DND-41 (cell line): ENCODE data around the gene OVOL2.

Experiments used
- ATAC-seq: fragments of 200-7000 bp; cut with Tn5 transposase; 3 replicates; pipeline ENCODE4 v1.9.1; 2021; ENCODE audit warnings: low read depth; ENCODE audit not compliant: insufficient read depth
- DNase-seq: peaks from one replicate; pipeline ENCODE4 v3.0.0-alpha.2; 2020
- H2AFZ ChIP-seq: 2 replicates; pipeline ENCODE4 v1.6.0; 2012; ENCODE audit warnings: low read depth, low read length
- H3K27ac ChIP-seq: 2 replicates; pipeline ENCODE4 v1.5.1; 2012; ENCODE audit warnings: low read length, inconsistent platforms
- H3K27me3 ChIP-seq: fragments of 200-600 bp; sonication (generic); 2 replicates; pipeline ENCODE4 v1.6.0; 2012; ENCODE audit warnings: low read length, mild to moderate bottlenecking, inconsistent platforms; ENCODE audit not compliant: insufficient read depth, poor library complexity
- H3K36me3 ChIP-seq: 2 replicates; pipeline ENCODE4 v1.5.1; 2012; ENCODE audit warnings: low read length, inconsistent platforms; ENCODE audit not compliant: insufficient read depth
- H3K4me1 ChIP-seq: 2 replicates; pipeline ENCODE4 v1.5.1; 2012; ENCODE audit warnings: mild to moderate bottlenecking, low read length; ENCODE audit not compliant: insufficient read depth
- H3K4me2 ChIP-seq: 2 replicates; pipeline ENCODE4 v1.6.0; 2012; ENCODE audit warnings: mild to moderate bottlenecking, moderate library complexity, low read length, inconsistent platforms; ENCODE audit not compliant: insufficient read depth
- H3K4me3 ChIP-seq, 2 experiments: fragments of 200-600 bp in 1 of 2; shearing (Covaris generic) in 1 of 2; 2 replicates each; pipeline ENCODE4 v1.5.1; 2012 to 2016; ENCODE audit warnings: inconsistent platforms in 2 of 2, low read length in 2 of 2, mild to moderate bottlenecking in 2 of 2, low read depth in 1 of 2, moderate library complexity in 1 of 2
- H3K79me2 ChIP-seq: 2 replicates; pipeline ENCODE4 v1.6.0; 2012; ENCODE audit warnings: low read length, inconsistent platforms; ENCODE audit not compliant: insufficient read depth
- H3K9ac ChIP-seq: 2 replicates; pipeline ENCODE4 v1.6.0; 2012; ENCODE audit warnings: low read depth, mild to moderate bottlenecking, inconsistent platforms, low read length, moderate library complexity
- H3K9me3 ChIP-seq: 2 replicates; pipeline ENCODE4 v1.5.1; 2012; ENCODE audit warnings: low read length, moderate library complexity, mild to moderate bottlenecking, inconsistent platforms; ENCODE audit not compliant: insufficient read depth, severe bottlenecking
- H4K20me1 ChIP-seq: 2 replicates; pipeline ENCODE4 v1.6.0; 2012; ENCODE audit warnings: low read length; ENCODE audit not compliant: insufficient read depth
- CTCF ChIP-seq: IDR thresholded peaks from 2 replicates; pipeline ENCODE4 v1.5.1; 2012; ENCODE audit warnings: borderline replicate concordance, low read length, moderate library complexity, mild to moderate bottlenecking; ENCODE audit not compliant: poor library complexity, severe bottlenecking; ENCODE audit errors: extremely low read depth
- EZH2 ChIP-seq: IDR thresholded peaks from 3 replicates; pipeline ENCODE4 v1.6.1; 2012; ENCODE audit warnings: borderline replicate concordance, low read depth, mild to moderate bottlenecking, moderate library complexity, low read length, inconsistent platforms; ENCODE audit not compliant: severe bottlenecking

The OVOL2 gene

DNA sequence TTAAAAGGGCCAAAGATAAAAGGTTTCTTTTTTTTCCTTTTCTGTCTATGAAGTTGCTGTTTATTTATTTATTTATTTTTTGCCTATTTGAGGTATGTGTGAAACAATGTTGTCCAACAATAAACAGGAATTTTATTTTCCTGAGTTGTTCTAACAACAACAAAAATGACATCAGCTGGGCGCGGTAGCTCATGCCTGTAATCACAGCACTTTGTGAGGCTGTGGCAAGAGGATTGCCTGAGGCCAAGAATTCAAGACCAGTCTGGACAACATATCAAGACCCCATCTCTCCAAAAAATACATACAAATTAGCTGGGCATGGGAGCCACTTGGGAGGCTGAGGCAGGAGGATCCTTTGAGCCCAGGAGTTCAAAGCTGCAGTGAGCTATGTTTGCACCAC lies 44.8 kb downstream of the OVOL2 start:
- no peak overlapping the region for H2AFZ ChIP-seq
- no peaks in the 10 kb centered on the region for H3K79me2 ChIP-seq
- H3K9ac ChIP-seq: no peak overlapping the region
- no peak overlapping the region for H3K4me2 ChIP-seq
- H3K4me3 ChIP-seq: no peak overlapping the region
- H4K20me1 ChIP-seq: no peaks in the 10 kb centered on the region
- H3K27ac ChIP-seq: no peak overlapping the region
- no peaks in the 10 kb centered on the region for H3K9me3 ChIP-seq
- ATAC-seq (no peak), DNase-seq (no peak)
- no peaks in the 10 kb centered on the region for H3K36me3 ChIP-seq
- H3K4me1 ChIP-seq: no peaks in the 10 kb centered on the region
- TF ChIP-seq EZH2 (no peak), CTCF (no peak)
- H3K27me3 ChIP-seq: no peaks in the 10 kb centered on the region

GRCh38 chr20:18011951-18012645 lies 45.6 kb downstream of the OVOL2 start:
- TF ChIP-seq EZH2 (no peak), CTCF (no peak)
- no peaks in the 10 kb centered on the region for H3K4me1 ChIP-seq
- no peaks in the 10 kb centered on the region for H3K79me2 ChIP-seq
- no peak overlapping the region for H3K9ac ChIP-seq
- no peaks in the 10 kb centered on the region; the same call in 1 of the 2 replicates for H4K20me1 ChIP-seq
- no peak overlapping the region for H2AFZ ChIP-seq
- no peak for DNase-seq
- no peak overlapping the region for H3K27ac ChIP-seq
- H3K4me2 ChIP-seq: no peak overlapping the region
- no peak overlapping the region for H3K4me3 ChIP-seq
- no peaks in the 10 kb centered on the region for H3K27me3 ChIP-seq
- H3K9me3 ChIP-seq: no peaks in the 10 kb centered on the region
- no peaks in the 10 kb centered on the region for H3K36me3 ChIP-seq
- ATAC-seq: no peak

DNA sequence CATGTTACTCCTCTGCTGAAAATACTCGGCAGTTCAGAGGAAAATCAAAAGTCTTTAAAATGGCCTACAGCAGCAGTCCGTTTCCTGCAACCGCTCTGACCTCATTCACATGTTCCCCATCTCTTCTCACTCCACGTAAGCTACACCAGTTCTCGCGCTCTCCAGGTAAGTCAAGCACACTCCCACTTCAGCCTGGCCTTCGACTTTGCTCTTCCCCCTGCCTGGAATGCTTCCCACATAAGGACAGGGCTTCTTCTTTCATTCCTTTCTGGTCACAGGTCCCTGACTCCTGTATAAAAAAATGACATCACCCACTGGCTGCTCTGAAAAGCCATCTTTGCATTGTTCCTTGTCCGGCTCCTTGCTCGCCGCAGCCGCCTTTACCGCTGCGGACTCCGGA lies 46.2 kb downstream of the OVOL2 start:
- Histone ChIP-seq H3K9me3 (no peaks in the 10 kb centered on the region), H3K4me2 (no peak overlapping the region), H3K36me3 (no peaks in the 10 kb centered on the region), H3K9ac (no peak overlapping the region), H4K20me1 (no peaks in the 10 kb centered on the region; the same call in 1 of the 2 replicates), H2AFZ (no peak overlapping the region), H3K27me3 (no peaks in the 10 kb centered on the region), H3K27ac (no peak overlapping the region), H3K4me3 (no peak overlapping the region), H3K4me1 (no peaks in the 10 kb centered on the region), H3K79me2 (no peaks in the 10 kb centered on the region)
- DNase-seq (no peak), ATAC-seq (no peak)
- TF ChIP-seq CTCF: no peak
- TF ChIP-seq EZH2: no peak
